Astrocyte of the hippocampus (primary cell): ENCODE measurements around the gene NSUN7.

Experiments
- DNase-seq: peaks from one replicate; pipeline ENCODE4 v3.0.0; 2011; ENCODE audit warnings: low read depth, low spot score

The NSUN7 gene

DNA sequence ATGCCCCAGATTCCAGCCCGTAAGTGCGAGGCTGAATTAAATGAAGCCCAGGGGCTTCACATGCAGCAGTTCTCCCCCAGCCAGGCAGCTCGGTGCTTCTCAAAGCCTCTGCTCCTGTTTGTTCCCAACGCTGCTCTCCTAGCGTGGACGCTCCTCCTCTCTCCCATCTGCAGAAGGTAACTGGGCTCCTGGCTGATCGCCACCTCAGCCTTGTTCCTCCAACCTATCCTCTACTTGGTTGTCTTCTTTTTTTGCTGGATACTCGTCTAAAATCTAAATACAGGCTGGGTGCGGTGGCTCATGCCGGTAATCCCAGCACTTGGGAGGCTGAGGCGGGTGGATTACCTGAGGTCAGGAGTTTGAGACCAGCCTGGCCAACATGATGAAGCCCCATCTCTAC, 70.3 kb downstream of the NSUN7 start:
- no peak for DNase-seq

DNA sequence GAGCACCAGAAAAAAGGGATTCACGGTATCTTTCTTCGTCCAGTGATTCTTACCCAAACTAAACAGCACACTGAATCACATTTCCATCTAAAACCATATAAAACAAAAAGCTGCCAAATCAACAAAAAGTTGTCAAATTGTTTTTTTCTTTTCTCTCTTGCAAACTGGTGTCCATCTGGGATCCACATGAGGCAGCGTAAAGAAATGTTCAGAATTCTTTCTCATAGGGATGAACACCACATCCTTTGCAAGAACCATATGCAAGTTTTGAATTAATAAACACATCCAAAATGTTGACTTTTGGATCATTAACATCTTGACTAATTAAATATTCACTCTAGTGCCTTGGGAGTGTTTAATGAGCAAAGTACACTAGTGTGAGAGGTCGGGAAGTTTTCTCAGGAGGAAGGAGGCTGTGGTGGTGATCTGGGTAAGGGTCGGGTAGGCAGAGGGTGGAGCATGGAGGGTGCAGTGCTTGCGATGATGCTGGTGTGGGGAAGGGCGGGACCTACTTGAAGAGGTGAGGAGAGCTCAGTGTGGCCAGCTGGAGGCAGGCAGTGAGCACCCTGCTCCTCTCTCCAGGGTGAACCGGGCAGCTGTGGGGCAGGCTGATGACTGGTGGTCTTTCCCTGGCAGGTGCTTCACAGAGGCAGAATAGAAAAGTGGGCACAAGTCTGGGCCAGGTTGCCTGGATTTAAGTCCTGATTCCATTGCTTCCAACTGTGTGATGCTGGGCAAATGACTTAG, 72.8 kb downstream of the NSUN7 start:
- no peak for DNase-seq

DNA sequence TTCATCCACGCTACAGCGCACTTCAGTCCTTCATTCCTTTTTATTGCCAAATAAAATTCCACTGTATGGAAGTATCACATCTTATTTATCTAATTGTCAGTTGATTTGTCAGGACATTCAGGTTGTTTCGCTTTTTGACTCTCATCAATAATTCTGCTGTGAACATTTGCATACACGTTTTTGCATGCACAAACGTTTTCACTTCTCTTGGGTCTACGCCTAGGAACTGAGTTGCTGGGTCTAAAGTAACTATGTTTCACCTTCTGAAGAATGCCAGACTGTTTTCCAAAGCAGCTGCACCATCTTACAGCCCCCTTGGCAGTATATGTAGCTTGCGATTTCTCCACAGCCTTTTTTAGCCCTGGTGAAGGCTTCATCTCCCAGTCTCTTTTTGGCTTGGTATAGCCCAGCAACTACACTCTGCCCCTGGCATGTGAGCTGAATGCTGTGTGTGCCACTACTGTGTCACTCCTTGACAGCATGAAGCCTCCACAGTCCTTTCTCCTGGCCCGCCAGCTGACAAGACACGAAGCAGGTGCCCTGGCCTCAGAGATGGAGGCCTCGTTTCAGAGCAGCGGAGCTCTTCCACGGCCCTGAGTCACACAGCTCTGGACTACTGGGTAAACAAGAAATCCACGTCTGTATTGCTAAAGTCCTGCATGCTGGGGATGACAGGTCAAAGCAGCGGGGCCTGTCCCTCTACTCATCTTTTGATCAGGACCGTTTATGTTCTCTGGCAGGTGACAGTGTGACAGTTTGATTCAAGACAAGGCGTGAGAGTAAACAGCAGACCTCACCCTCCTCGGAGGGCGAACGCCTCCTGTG, 75.5 kb downstream of the NSUN7 start:
- DNase-seq, result no peak

GRCh38 chr4:40826821-40827220, 77.1 kb downstream of the NSUN7 start:
- DNase-seq, result no peak

DNA sequence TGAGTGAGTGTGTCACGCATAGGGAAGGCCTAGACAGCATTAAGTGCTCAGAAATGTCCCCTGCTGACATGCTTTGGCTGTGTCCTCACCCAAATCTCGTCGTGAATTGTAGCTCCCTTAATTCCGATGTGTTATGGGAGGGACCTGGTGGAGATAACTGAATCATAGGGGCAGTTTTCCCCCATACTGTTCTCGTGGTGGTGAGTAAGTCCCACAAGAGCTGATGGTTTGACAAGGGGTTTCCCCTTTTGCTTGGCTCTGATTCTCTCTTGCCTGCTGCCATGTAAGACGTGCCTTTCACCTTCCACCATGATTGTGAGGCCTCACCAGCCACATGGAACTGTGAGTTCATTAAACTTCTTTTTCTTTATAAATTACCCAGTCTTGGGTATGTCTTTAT, 78.0 kb downstream of the NSUN7 start:
- no peak for DNase-seq

- DNase-seq, result no peak
Observed at GRCh38 chr4:40828661-40829060, 78.9 kb downstream of the NSUN7 start.

DNA sequence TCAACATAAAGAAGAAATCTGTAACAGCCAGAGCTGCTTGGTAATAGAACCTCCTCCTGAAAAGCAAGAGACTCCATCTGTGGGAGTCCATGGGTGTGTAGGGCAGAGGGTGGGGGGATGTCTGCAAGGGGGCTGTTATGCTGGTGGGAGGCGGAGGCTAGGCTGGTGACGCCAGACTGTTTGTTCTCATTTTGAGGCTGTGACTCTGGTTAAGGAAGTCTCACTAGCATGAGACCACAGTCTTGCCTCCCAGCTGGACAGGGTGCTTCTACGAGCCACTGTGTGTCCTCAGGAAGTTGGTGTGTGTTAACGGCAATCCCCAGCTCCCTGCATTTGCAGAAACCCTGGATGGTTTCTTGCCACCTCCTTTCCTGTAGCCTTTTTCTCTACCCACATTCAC, 79.8 kb downstream of the NSUN7 start:
- no peak for DNase-seq

DNA sequence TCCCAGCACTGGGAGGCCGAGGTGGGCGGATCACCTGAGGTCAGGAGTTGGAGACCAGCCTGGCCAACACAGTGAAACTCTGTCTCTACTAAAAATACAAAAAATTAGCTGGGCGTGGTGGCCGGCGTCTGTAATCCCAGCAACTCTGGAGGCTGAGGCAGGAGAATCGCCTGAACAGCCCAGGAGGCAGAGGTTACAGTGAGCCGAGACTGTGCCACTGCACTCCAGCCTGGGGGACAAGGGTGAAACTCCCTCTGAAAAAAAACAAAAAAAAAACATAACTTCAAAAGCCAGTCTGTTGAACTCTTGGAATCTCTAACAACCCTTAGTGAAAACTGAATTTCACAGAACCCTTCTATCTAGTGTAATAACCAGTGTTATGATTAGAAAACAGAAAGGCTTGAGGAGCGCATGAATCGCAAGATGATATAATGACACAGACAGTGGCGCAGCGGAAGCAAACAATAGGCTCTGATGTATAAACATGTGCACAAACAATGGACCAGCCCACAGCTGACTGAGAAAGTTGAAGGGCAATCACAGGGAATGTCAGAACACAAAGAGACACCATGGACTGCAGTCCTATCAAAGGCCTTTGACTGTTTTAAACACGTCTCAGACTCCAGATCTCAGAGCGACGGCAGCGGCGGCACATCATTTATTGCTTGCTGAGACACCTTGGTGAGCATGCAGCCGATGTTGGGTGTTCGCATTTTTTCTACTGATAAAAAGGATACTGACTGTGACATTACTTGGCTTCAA, 81.6 kb downstream of the NSUN7 start:
- no peak for DNase-seq

GRCh38 chr4:40832175-40832574, 82.4 kb downstream of the NSUN7 start:
- DNase-seq, result no peak

GRCh38 chr4:40833212-40833611, 83.5 kb downstream of the NSUN7 start:
- no peak for DNase-seq

DNA sequence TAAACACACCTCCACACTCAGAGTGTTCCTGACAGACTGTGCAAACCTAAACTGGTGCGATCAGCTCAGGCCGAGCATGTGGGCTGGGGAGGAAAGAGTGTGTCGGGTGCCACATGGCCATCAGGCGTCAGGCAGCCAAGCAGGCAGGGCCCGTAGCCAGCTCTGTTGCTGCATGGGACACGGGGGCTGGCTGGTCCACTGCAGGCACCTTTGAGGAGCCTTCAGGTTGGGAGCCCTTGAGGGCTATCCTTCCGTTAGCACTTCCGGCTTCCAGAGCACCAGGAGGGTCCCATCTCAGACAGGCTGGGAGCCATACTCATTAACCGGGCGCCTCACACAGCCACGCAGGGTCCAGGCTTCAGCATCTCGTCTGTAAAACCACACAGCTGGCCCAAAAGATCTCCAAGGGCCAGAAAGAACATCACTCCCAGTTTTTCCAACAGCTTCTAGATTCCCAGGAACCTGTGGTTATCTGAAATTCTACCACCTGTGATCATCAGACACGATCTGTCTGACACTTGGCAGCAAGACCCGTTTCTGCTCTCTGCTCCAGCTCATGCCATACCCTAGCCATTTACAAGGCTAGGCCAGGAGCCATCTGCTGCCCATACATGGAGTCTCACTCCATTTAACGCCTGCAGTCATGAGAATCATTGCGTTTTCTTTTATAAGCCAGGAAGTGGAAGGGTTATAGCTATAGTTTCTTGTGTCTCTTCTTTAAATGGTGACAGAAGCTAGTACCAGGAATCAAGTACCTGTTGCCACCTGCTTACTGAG, 87.5 kb downstream of the NSUN7 start:
- DNase-seq, result no peak

DNA sequence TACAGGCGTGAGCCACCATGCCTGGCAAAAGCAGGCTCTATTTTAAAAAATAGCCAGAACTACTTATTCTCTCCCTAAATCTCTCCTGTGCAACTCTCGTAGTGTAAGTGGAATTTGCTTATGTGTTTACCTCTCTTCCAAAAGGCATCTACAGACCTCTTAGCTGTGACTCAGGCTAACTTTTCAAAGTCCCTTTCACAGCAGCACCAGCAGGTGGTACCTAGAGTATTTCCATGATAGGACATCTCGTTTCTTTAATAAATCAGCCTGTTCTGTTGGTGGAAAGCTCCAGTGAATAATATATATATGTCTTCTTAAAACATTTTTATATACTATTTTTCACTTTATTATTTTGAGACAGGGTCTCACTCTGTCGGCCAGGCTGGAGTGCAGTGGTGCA, 89.0 kb downstream of the NSUN7 start:
- DNase-seq, result no peak

DNA sequence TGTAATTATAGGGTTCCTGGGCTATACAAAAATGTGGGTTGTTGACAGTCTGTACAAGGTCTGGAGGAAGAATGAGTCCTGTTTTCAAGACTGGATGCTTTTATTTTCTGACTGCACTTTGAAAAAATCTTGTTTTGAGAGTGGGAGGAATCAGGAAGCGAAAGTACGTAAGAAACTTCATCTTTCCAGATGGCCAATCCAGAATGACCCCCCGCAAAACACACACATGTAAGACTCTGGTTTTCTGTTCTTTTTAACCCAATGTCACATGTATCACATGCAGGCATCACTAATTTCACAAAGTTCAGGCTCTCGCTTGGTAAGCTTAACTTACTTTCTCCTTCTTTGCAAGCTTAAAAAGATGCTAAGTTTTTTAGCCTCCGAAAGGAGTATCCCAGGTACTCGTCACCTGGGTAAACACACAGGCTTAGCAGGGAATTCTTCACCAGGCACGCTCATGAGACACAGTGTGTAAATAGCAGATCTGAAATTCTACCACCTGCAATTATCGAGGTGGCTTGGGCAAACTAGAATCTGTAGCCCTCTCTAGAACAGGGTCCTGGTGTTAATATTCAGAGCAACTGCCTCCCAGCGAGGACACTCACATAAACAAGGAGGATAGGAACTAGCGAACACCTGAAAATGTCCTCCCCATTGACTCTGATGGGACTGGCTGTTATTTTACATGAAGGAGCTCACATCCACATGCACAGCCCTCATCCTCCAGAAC, 90.7 kb downstream of the NSUN7 start:
- no peak for DNase-seq

- peak; percentile 76 for DNase-seq
Observed at GRCh38 chr4:40840985-40841571, 91.3 kb downstream of the NSUN7 start.

DNA sequence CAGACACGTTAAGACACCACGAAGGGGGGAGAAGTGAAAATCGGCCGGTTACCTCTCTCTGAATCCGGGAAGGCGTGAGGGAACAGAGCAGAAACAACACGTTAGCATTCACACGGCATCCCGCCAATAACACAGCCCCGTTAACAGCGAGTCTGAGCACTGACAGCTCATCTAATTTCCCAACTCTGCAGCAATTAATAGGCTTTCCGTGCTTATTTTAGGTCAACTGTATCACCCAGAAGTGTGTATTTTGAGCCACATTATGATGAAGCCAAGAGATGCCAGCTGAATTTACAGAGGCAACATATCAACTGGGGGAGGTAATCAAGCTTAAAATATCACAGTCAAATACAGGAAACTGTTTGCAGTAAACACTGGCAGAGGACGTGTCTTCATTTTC, 92.6 kb downstream of the NSUN7 start:
- DNase-seq, result peak; percentile 68

DNA sequence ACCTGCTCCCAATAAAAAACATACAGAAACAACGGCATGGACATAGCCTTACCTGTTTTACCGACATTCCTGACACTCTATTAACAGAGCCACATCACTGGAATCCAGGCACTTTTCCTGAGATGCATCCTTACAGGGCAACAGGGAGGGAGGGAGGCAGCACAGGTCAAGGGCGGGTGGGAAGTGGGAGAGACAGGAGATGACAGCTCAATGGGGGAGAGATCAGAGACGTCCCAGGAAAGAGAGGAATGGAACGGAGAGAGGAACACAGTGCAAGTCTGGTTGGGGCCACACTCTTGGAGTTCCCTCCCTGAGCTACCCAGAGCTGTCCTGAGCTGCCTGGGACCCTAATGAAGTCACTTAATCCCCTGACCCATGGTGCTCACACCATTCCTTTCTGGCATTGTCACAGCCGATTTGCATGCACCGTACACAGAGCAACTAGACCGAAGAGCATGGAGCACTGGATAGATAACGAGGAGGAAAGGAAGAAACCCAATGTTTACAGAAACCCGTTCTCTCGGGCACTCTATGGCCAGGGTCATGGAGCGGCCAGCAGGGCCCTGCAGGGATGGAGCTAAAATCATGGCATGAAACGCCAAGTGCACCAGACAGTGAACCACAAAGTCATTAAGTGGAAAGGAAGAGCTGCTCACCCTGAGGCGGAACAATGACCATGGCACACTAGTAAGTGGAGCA, 93.1 kb downstream of the NSUN7 start:
- peak; percentile 18 for DNase-seq

DNA sequence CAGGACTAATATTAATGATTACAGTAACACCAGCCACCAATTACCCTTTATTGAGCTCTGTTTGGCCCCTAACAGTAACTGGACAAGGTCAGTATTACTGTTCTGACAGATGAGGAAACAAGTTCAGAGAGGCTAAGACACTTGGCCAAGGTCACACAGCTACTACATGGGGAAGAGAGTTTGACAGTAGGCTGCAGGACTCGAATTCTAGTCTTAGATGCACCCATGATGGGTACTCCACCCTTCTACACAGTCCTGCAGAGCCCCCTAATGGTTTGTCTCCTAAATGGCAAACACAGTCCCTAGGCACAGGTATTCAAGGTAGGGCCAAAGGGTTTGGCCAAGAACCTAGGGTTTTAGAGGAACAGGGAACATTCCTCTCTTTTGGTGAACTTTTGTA, 93.9 kb downstream of the NSUN7 start:
- no peak for DNase-seq

DNA sequence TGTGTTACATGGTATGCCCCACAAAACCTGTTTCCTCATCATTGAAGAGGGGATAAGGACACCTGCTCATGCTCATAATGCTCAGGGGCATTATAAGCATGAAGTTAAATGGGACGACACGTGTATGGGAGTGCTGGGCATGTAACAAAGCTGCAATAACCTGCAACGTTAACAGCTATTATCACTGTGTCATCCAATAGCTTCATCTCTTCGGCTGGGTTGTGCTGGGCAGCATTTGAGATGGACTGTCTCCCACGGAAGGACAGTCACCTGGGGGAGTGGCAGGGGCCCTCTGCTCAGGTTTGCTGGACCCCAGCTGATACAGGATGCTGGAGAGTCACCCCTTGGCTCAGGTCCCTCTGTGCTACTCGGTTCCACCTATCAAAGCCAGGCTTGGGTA, 94.5 kb downstream of the NSUN7 start:
- DNase-seq, result no peak

DNA sequence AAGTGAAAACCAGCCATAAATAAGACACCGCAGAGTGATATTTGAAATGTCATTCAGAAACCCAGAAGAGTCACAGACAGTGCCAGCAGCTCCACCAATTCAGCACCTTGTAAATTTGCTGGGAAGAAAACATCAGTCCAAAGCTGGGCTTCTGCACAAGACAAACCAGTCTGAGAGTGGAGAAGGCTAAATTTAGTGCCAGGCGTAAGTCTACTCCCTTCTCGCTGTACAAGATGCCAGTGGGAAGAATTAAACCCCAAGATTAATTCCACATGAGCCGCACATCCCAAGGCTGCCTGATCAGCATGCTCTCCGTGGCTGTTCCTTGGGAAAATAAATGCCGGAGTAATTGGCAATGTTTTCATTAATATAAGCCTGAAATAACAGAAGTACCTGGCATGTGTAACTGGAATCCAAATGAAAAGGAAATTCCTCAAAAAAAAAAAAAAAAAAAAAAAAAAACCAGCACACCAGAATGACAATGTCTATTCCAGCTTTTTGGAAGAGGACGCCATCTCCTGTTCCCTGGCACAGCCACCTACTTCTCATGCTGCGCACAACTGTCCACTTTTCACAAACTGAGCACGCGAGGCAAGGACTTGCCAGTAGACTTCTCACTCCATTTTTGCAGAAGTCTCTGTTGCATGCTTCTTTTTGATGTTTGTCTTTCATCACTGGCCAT, 95.5 kb downstream of the NSUN7 start:
- peak; percentile 77 for DNase-seq
